K562 (cell line): Measurements from ENCODE around the gene ABHD8. TPM values are rescaled to one million over a fixed set of nuclear protein-coding genes. Genes with fewer than 3 reads are reported as not detected.

Source experiments
- BRD9 ChIP-seq: fragments of 450-650 bp; IDR thresholded peaks from 2 replicates; pipeline ENCODE4 v1.6.1; 2018; ENCODE audit warnings: low read depth; ENCODE audit not compliant: partially characterized antibody
- DLX4 ChIP-seq: fragments of 250-450 bp; sonication (Bioruptor Pico); IDR thresholded peaks from 2 replicates; pipeline ENCODE4 v1.6.1; 2021; ENCODE audit warnings: mild to moderate bottlenecking
- GTF2E2 ChIP-seq: fragments of 200-800 bp; sonication (Bioruptor generic); IDR thresholded peaks from 2 replicates; pipeline ENCODE4 v1.6.1; 2016; ENCODE audit warnings: missing genetic modification characterization, missing compliant biosample characterization
- HCFC1 ChIP-seq: IDR thresholded peaks from 2 replicates; pipeline ENCODE4 v1.6.1; 2012; ENCODE audit warnings: low read depth, low read length, improper control_type of control experiment
- HSF4 ChIP-seq: fragments of 250-450 bp; sonication (Bioruptor Pico); IDR thresholded peaks from 2 replicates; pipeline ENCODE4 v2.1.2; 2022; ENCODE audit warnings: mild to moderate bottlenecking, moderate library complexity, borderline replicate concordance
- KLF10 ChIP-seq: fragments of 250-450 bp; sonication (Bioruptor Pico); IDR thresholded peaks from 2 replicates; pipeline ENCODE4 v1.6.1; 2021; ENCODE audit warnings: matching md5 sums
- MAFG ChIP-seq: fragments of 450-650 bp; conservative IDR thresholded peaks from 2 replicates; pipeline ENCODE4 v1.6.1; 2016; ENCODE audit warnings: missing genetic modification characterization, missing compliant biosample characterization
- MGA ChIP-seq: fragments of 450-650 bp; IDR thresholded peaks from 2 replicates; pipeline ENCODE4 v1.6.1; 2016; ENCODE audit warnings: mild to moderate bottlenecking, moderate library complexity
- NEUROD1 ChIP-seq: fragments of 150-350 bp; IDR thresholded peaks from 2 replicates; pipeline ENCODE4 v1.6.1; 2014; ENCODE audit warnings: borderline replicate concordance, low read length, low read depth; ENCODE audit not compliant: partially characterized antibody
- POLR2G ChIP-seq: fragments of 200-400 bp; formaldehyde crosslinking; IDR thresholded peaks from 2 replicates; pipeline ENCODE4 v1.6.1; 2017; ENCODE audit warnings: low read depth, mild to moderate bottlenecking, antibody characterized with exemption, low read length, moderate library complexity
- PRMT5 ChIP-seq: sonication (generic); formaldehyde crosslinking; IDR thresholded peaks from 2 replicates; pipeline ENCODE4 v1.5.0; 2020; ENCODE audit warnings: missing genetic modification reagents
- SUPT5H ChIP-seq: fragments of 450-650 bp; IDR thresholded peaks from 2 replicates; pipeline ENCODE4 v1.6.1; 2016
- TAF7 ChIP-seq: fragments of 450-650 bp; IDR thresholded peaks from 2 replicates; pipeline ENCODE4 v1.6.1; 2016; ENCODE audit warnings: missing genetic modification characterization, missing compliant biosample characterization
- ZBTB9 ChIP-seq: fragments of 450-650 bp; formaldehyde crosslinking; IDR thresholded peaks from 2 replicates; pipeline ENCODE4 v1.4.0; 2020; ENCODE audit warnings: mild to moderate bottlenecking, moderate library complexity
- ZNF3 ChIP-seq: fragments of 250-450 bp; sonication (Bioruptor Pico); IDR thresholded peaks from 2 replicates; pipeline ENCODE4 v1.5.0; 2021; ENCODE audit warnings: mild to moderate bottlenecking, moderate library complexity
- ZNF354B ChIP-seq: fragments of 250-450 bp; sonication (Bioruptor Pico); IDR thresholded peaks from 2 replicates; pipeline ENCODE4 v1.4.0; 2020
- ZNF444 ChIP-seq: fragments of 250-450 bp; sonication (Bioruptor Pico); IDR thresholded peaks from 2 replicates; pipeline ENCODE4 v1.4.0; 2020; ENCODE audit warnings: mild to moderate bottlenecking, moderate library complexity
- polyA plus RNA-seq, 8 experiments: library from polyadenylated mRNA; depleted of rRNA in 4 of 8; stranded (reverse) in 5 of 8; unstranded in 3 of 8; fragments of >200 nt; fragmentation: Nextera tagmentation in 2 of 8; fragmentation: Illumina TruSeq in 1 of 8; extraction: Ambion mirVana in 2 of 8; extraction: Trizol in 1 of 8; gene quantifications; 2 replicates each; pipeline versions ENCODE4 v1.2.1 to v1.2.3, GENCODE V29; 2011 to 2014; ENCODE audit warnings: inconsistent platforms in 1 of 8, missing spikeins in 1 of 8
- total RNA-seq, 7 experiments: library from RNA; depleted of rRNA in 6 of 7; stranded (reverse); fragments of >200 nt in 6 of 7; fragmentation: Illumina TruSeq in 2 of 7; extraction: Trizol in 2 of 7; gene quantifications; 2 replicates each; pipeline versions ENCODE4 v1.2.1 to v1.2.3, GENCODE V29; 2011 to 2021; ENCODE audit warnings: low replicate concordance in 1 of 7

Gene ABHD8
- total and polyA plus RNA-seq, 9 of the 15 experiments (the other 6 are each of a cell fraction or from before 2014, with no cell fraction given), result 0.04 to 6.6 (median 2.0) TPM; not detected in 1

DNA sequence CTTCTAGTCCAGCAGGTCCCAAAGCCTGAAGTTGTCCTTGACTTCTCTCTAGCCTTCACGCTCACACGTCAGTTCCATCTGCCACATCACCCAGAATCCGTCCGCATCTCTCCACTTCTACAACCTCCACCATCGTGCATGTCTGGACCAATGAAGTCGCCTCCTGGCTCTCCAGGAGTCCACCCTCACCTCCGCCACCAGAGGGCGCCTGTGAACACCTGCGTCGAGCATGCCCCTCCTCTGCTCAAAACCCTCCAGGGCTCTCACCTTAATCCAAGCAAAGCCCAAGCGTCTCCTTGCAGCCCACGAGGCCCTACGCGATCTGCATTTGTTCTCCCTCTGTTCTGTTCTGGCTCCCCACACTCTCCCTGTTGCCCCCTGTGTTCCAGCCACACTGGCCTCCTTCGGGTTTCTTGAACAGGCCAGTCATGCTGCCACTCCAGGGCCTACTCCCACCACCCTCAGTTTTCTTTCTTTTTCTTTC lies 42.3 kb downstream of the ABHD8 start (continued):
- no peak for TF ChIP-seq DLX4
- TF ChIP-seq ZNF354B (CRISPR knock-in tag), result no peak
- TF ChIP-seq MGA, result no peak; the same call in 1 of the 2 replicates
- no peak for TF ChIP-seq TAF7 (tag)
- TF ChIP-seq ZNF3 (CRISPR knock-in tag), result no peak
- no peak for TF ChIP-seq KLF10 (CRISPR knock-in tag)
- TF ChIP-seq NEUROD1, result no peak
- TF ChIP-seq ZBTB9, result no peak
- TF ChIP-seq POLR2G, result peak; percentile 39; the same call in 1 of the 2 replicates
- peak; percentile 43 for TF ChIP-seq SUPT5H
- TF ChIP-seq ZNF444 (CRISPR knock-in tag), result no peak
- TF ChIP-seq GTF2E2, result no peak
- peak; percentile 73 for TF ChIP-seq BRD9
- no peak for TF ChIP-seq HSF4
- TF ChIP-seq MAFG (tag), result no peak
- TF ChIP-seq PRMT5 (CRISPR knock-in tag), result no peak
- TF ChIP-seq HCFC1, result peak; percentile 46; the same call in 1 of the 2 replicates
